GM19467 (cell line): ENCODE data around the gene ZDHHC14.
"Not testable (repeated sequence)": the region's sequence is repeated elsewhere in the genome, so short reads cannot be mapped to it uniquely, and the experiment has no call there.

Source experiments
- ATAC-seq: cut with Tn5 transposase; IDR thresholded peaks from one replicate; pipeline ENCODE4 v1.9.1; 2021; ENCODE audit warnings: mild to moderate bottlenecking, moderate library complexity; ENCODE audit not compliant: unreplicated experiment

ZDHHC14 gene

GRCh38 chr6:157672726-157673412 lies 291.9 kb downstream of the ZDHHC14 start:
- no peak for ATAC-seq

DNA sequence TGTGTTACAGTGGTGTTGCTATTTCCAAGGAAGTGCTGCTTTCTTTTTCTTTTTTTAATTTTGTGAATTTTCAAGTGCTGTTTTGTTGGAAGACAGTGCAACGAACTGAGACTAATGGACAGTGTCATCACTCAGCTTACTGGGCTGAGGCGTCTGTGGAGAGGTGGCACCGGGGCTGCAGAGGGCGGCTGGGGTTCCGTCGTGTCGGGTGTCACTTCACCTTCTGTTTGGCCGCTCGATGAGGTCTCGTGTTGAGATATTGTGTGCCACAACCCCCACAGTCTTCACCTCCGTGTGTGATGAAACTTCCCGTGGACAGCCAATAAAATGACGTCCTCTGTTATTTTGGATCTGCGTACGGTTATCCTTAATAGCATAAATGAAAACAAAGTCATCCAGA lies 292.6 kb downstream of the ZDHHC14 start:
- no peak for ATAC-seq

- ATAC-seq = no peak
Observed at GRCh38 chr6:157674061-157674460, 293.1 kb downstream of the ZDHHC14 start.

DNA sequence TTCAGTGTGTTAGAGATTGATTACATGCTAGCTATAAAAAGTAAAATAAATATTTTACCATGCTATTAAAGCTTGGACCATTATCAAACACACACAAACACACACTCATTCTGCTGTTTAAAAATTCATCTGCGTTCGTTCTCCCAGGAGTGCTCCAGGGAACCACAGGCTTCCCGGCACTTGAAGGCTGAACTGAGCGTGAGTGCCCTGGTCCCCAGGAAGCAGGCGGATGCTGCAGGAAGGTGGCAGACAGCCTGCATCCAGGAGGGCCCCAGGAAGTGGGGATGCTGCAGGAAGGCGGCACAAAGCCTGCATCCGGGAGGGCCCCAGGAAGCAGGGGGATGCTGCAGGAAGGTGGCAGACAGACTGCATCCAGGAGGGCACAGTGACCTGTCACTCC lies 294.8 kb downstream of the ZDHHC14 start:
- ATAC-seq = no peak

- ATAC-seq = no peak
Observed at GRCh38 chr6:157676241-157676640, 295.3 kb downstream of the ZDHHC14 start.

GRCh38 chr6:157677235-157677634 lies 296.2 kb downstream of the ZDHHC14 start:
- no peak for ATAC-seq

- no peak for ATAC-seq
Observed at GRCh38 chr6:157679605-157680580, 298.9 kb downstream of the ZDHHC14 start.

DNA sequence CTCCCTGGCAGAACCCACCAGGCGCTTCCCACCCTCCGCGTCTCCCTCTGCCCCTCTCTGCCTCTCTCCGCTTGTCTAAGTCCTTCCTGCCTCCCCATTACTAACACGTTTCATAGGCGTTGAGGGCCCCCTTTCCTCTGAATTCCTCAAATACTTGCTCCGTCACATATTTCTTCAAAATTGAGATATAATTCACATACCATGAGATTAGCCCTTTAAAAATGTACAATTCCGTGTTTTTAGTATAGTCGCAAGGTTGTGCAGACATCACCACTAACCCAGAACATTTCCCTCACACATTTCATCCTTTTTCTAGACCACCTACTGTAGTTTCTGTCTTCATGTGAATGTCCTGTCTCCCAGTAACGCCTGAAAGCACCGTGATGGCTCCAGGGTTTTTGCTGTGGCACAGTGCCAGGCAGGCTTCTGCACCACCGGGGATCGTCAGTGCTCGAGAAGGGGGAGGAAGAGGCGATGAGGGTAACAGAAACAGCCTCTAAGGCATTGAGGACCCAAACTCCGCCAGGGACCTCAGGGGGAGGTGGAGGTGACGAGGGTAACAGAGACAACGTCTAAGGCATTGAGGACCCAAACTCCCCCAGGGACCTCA lies 300.2 kb downstream of the ZDHHC14 start:
- ATAC-seq = no peak

DNA sequence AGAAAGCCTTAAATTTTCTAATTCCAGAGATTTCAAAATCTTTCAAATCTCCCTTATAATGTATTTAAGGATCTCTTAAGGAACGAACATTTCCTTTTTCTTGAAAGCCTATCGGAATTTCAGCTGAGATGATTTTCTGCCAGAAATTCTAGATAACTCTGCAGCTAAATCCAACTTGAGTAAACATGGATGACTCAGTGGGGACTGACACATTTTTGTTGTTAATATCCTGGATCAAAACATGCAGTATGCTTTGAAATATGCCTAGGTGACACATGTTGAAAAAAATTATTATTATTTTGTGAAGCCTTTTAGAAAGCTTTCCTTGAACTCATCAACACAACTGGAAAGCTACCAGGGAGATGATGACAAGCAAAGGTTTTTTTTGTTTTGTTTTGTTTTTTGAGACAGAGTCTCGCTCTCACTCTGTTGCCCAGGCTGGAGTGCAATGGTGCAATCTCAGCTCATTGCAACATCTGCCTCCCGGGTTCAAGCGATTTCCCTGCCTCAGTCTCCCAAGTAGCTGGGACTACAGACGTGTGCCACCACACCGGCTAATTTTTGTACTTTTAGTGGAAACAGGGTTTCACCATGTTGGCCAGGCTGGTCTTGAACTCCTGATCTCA lies 302.0 kb downstream of the ZDHHC14 start:
- no peak for ATAC-seq

DNA sequence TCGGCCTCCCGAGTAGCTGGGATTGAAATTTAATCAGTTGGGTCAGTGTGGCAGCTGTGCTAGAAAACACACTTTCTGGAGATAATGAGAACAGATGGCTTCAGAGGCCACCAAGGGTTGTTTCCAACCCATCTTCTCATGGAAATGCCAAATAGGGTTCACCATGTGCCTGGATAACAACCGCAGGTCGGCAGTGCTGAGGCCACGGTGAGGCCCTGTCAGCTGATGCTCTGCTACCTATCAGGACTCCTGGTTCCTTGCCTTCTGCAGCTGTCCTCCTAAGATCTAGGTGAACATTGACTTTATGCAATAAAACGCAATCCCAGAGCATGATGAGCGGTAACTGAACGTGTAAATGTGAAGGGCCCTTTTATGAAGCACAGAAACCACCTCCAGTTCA lies 302.7 kb downstream of the ZDHHC14 start:
- no peak for ATAC-seq

DNA sequence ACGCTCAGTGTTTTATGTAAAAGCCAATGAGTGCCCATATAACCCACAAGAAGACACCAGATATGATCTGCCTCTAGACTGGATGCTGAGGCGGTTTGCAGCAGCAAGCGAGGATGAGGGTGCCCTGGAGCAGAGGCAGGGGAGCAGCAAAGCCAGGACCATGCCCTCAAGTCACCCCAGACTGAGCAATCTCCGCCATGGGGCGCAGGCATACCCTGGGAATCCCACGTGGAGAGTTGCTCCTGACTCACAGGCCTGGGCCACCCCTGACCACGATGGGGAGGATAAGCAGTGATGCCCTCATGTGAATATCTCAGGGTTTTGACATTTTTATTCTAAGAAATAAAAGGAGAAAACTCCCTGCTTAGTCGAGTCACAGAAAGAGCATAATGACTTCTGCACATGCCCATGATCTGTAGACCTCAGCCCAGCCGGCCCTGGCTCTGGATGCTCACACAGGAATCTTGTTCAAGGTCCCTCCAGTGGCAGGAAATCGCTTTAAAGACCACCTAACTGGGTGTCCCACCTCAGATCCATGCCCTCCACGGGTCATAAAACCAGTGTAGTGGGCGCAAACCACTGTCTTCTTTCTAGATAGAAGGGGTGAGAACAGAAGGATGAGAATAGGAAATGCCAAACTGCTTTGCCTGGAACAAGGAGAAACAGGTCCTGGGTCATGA lies 303.8 kb downstream of the ZDHHC14 start:
- no peak for ATAC-seq

GRCh38 chr6:157685596-157686280 lies 304.7 kb downstream of the ZDHHC14 start:
- no peak for ATAC-seq

GRCh38 chr6:157688275-157688959 lies 307.4 kb downstream of the ZDHHC14 start:
- no peak for ATAC-seq

GRCh38 chr6:157688960-157689599 lies 308.1 kb downstream of the ZDHHC14 start:
- no peak for ATAC-seq

- no peak for ATAC-seq
Observed at GRCh38 chr6:157689875-157690274, 308.9 kb downstream of the ZDHHC14 start.

DNA sequence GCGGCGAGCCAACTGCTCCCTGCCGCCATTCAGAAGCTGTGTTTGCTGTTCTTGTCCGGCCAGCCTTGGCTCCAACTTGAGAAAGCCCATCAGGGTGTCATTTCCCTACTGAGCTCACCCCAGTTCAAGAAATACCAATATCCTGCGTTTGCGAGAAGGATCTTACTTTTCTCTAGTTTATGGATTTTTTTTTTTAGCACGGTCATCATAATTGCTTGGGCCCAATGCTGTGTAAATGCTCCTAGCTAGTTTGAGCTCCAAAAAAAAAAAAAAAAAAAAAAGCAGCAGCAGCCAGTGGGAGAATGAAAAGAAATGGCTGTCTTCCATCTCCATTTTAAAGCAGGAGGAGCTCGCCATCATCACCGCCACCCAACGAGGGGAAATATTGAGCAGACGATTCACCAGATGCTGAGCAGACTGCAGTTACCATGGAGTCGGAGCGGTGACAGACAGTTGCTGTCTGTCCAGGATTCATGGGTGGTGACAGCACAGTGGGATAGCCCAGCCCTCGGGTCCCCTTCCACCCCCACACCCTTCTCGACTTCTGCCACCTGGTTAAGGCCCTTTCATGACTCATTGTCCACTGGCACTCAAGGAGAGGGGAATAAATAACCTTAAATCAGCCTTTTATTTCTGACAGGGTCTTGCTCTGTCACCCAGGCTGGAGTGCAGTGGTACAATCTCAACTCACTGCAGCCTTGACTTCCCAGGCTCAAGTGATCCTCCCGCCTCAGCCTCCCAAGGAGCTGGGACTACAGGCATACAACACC lies 309.6 kb downstream of the ZDHHC14 start:
- ATAC-seq = no peak

DNA sequence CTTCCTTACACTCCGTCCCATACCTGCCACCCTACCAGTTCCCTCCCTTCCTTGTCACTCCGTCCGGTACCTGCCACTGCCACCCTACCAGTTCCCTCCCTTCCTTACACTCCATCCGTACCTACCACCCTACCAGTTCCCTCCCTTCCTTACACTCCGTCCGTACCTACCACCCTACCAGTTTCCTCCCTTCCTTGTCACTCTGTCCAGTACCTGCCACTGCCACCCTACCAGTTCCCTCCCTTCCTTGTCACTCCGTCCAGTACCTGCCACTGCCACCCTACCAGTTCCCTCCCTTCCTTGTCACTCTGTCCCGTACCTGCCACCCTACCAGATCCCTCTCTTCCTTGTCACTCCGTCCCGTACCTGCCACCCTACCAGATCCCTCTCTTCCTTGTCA lies 310.6 kb downstream of the ZDHHC14 start:
- ATAC-seq = not testable (repeated sequence)

DNA sequence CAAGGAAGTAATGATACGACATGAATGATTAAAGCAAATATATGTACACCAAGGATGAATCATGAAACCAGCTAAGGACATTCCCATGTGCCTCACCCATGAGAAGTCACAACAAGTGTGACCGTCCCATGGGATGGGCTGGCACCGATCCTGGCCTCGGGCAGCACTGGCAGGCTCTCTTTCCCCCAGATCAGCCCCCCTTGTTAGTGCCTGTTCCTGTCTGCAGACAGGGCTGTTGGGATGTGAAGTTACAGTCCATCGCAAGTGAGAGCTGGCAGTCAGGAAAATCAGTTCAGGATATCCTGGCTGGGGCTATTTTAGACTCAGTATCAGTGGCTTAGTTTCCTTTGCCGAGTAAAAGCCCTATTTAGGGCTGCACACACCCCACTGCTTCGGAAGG lies 312.9 kb downstream of the ZDHHC14 start:
- ATAC-seq = no peak
